ENCODE measurements around the gene ZBTB26.

GRCh38 chr9:122951056-122951455 lies 19.7 kb upstream of the ZBTB26 start:
- TF ChIP-seq CTCF (IDR thresholded peaks at IDR 0.05) (no peak), ZFX (IDR thresholded peaks at IDR 0.05; ENCODE audit: borderline replicate concordance) (no peak)
